ENCODE measurements around the gene CRELD2. TPM values are rescaled to one million over a fixed set of nuclear protein-coding genes. Genes with fewer than 3 reads are reported as not detected.

The CRELD2 gene
- total and polyA plus RNA-seq, 2 of the 8 experiments (the other 6 are each of a cell fraction or from before 2014, with no cell fraction given) = 24.5 to 36.6 TPM

DNA sequence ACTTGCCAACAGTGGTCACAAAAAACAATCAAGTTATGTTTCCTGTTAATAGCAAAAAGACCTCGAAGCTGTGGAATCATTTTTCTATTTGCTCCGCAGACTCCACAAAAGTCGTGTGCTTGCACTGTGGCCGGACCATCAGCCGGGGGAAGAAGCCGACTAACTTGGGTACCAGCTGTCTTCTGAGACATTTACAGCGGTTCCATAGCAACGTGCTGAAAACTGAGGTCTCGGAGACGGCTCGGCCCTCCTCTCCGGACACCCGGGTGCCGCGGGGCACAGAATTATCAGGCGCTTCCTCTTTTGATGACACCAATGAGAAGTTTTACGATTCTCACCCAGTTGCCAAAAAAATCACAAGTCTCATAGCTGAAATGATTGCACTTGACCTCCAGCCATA is 33.2 kb upstream of the CRELD2 start:
- Histone ChIP-seq H2BK20ac (ENCODE audit: low read length) (no peak overlapping the region), H4K20me1 (replicated peaks in 1 of 2; ENCODE audit: control insufficient read depth in 1 of 2, insufficient read depth in 2 of 2, low read length in 2 of 2) (peaks cover 0 to 12% of the 10 kb centered on the region in 2 experiments), H4K8ac (ENCODE audit: extremely low read depth, insufficient read depth, low read length) (no peak overlapping the region), H3K18ac (ENCODE audit: extremely low read depth, low read length) (no peak overlapping the region), H3K36me3 (ENCODE audit: control insufficient read depth in 2 of 4, insufficient read depth in 4 of 4, low read length in 3 of 4) (peaks cover 3 to 35% (median 18%) of the 10 kb centered on the region in 4 experiments; a peak in 7 of 8 replicates), H2BK15ac (ENCODE audit: low read length) (no peak overlapping the region), H3K23ac (ENCODE audit: insufficient read length) (no peak overlapping the region), H4K91ac (replicated peaks; ENCODE audit: insufficient read length, low read length) (no peak overlapping the region), H3K79me2 (ENCODE audit: control insufficient read depth in 1 of 2, insufficient read depth in 2 of 2, low read length in 2 of 2) (peaks cover 0 to 34% of the 10 kb centered on the region in 2 experiments; a peak in 3 of 4 replicates), H3K4me3 (ENCODE audit: extremely low read depth in 1 of 4, insufficient read depth in 2 of 4, low read depth in 3 of 4, low read length in 4 of 4) (no peak overlapping the region), H2AFZ (ENCODE audit: low read length) (no peak overlapping the region), H3K23me2 (ENCODE audit: low read depth, low read length) (no peaks in the 10 kb centered on the region), H3K56ac (replicated peaks; ENCODE audit: insufficient read length, low read depth, low read length) (no peak overlapping the region), H3K9me3 (ENCODE audit: insufficient read depth in 2 of 2, low read depth in 1 of 2, low read length in 1 of 2) (peaks cover 0 to 4% of the 10 kb centered on the region in 2 experiments; a peak in 2 of 4 replicates), H3K4me1 (replicated peaks in 1 of 4; ENCODE audit: control insufficient read depth in 3 of 4, insufficient read depth in 4 of 4, low read length in 3 of 4) (no peaks in the 10 kb centered on the region), H4K5ac (ENCODE audit: insufficient read length, low read depth, low read length) (no peak overlapping the region), H2AK5ac (ENCODE audit: low read depth, low read length) (no peak overlapping the region), H2BK12ac (ENCODE audit: low read depth, low read length) (no peak overlapping the region), H3K4me2 (ENCODE audit: insufficient read depth in 1 of 2, low read depth in 2 of 2, low read length in 2 of 2) (no peak overlapping the region), H2BK120ac (replicated peaks; ENCODE audit: low read depth, low read length) (no peak overlapping the region), H3K27ac (ENCODE audit: low read depth, low read length) (no peak overlapping the region), H3K27me3 (replicated peaks in 1 of 4; ENCODE audit: control insufficient read depth in 3 of 4, extremely low read depth in 1 of 4, insufficient read depth in 3 of 4, low read length in 3 of 4) (no peaks in the 10 kb centered on the region), H2BK5ac (ENCODE audit: low read depth, low read length) (no peak overlapping the region), H3K4ac (replicated peaks; ENCODE audit: insufficient read length, low read depth, low read length) (no peak overlapping the region), H3K79me1 (ENCODE audit: low read depth, low read length) (peaks cover 14% of the 10 kb centered on the region), H3K9ac (replicated peaks in 1 of 4; ENCODE audit: extremely low read depth in 1 of 4, low read depth in 3 of 4, low read length in 3 of 4) (no peak overlapping the region), H3K14ac (ENCODE audit: insufficient read length) (no peak overlapping the region)
- TF ChIP-seq POLR2A (IDR thresholded peaks at IDR 0.05; ENCODE audit: control extremely low read depth in 1 of 2, low read depth in 2 of 2, low read length in 2 of 2) = no peak
- ChIA-PET POLR2A (ENCODE audit: partially characterized antibody) (interaction anchor here (1.4 kb wide), 1 partner anchor 20 kb away, joined by 4 read pairs; no protein-coding TSS in a partner anchor), CTCF (ENCODE audit: partially characterized antibody) (interaction anchor here (2.0 kb wide), 1 partner anchor 9 kb away, joined by 6 read pairs; no protein-coding TSS in a partner anchor)
- 89% methylated on average over 17 of the region's 17 CpGs; no CpG with 5 or more reads in 1 of the 2 experiments for WGBS, 2 experiments (ENCODE audit: extremely low coverage in 1 of 2, insufficient coverage in 1 of 2, insufficient read length in 1 of 2, insufficient replicate concordance in 2 of 2, low coverage in 1 of 2, low lambda C conversion rate in 2 of 2, missing lambda C conversion rate in 1 of 2)
- no peak for FAIRE-seq
- no peak for DNase-seq (ENCODE audit: low read depth in 1 of 2, low spot score in 2 of 2)
